Gastrocnemius medialis (tissue), 4 donors: ENCODE data around the gene KPNA5. TPM values are rescaled to one million over a fixed set of nuclear protein-coding genes. Genes with fewer than 3 reads are reported as not detected.

Experiments used
- ATAC-seq, 2 donors: fragments of 150-250 bp; one replicate each; pipeline ENCODE4 v1.9.1; 2016
- DNase-seq, 2 donors: peaks; one replicate each; pipeline ENCODE4 v3.0.0-alpha.2; 2019
- H3K27ac ChIP-seq, 4 donors: fragments of 200-600 bp; sonication (generic); 1 replicate in 1 of 4; 2 replicates in 3 of 4; pipeline ENCODE4 v1.5.1; 2016 to 2018; ENCODE audit warnings: mild to moderate bottlenecking in 2 of 4, moderate library complexity in 1 of 4
- H3K27me3 ChIP-seq, 3 donors: fragments of 200-600 bp; sonication (generic) in 2 of 3; 1 replicate in 1 of 3; 2 replicates in 2 of 3; pipeline versions ENCODE4 v1.5.1 to v1.6.0; 2016 to 2019; ENCODE audit warnings: mild to moderate bottlenecking in 1 of 3, moderate library complexity in 1 of 3
- H3K36me3 ChIP-seq, 2 donors: fragments of 200-600 bp; sonication (generic) in 1 of 2; one replicate each; pipeline ENCODE4 v1.5.1; 2017 to 2018
- H3K4me1 ChIP-seq, 2 donors: fragments of 200-600 bp; sonication (generic) in 1 of 2; one replicate each; pipeline ENCODE4 v1.5.1; 2016 to 2017; ENCODE audit warnings: mild to moderate bottlenecking in 2 of 2
- H3K4me3 ChIP-seq, 4 donors: fragments of 200-600 bp; sonication (generic) in 3 of 4; 1 replicate in 1 of 4; 2 replicates in 3 of 4; pipeline ENCODE4 v1.5.1; 2016 to 2019; ENCODE audit warnings: mild to moderate bottlenecking in 2 of 4
- H3K9me3 ChIP-seq, 3 donors: fragments of 200-600 bp; sonication (generic) in 2 of 3; 1 replicate in 1 of 3; 2 replicates in 2 of 3; pipeline ENCODE4 v1.5.1; 2016 to 2019
- CTCF ChIP-seq, 5 experiments: fragments of 450-650 bp in 3 of 5; fragments of 200-600 bp in 2 of 5; sonication (generic) in 2 of 5; IDR thresholded peaks in 4 of 5; conservative IDR thresholded peaks in 1 of 5; 1 replicate in 4 of 5; 2 replicates in 1 of 5; pipeline ENCODE4 v1.5.1; 2016 to 2019; ENCODE audit warnings: antibody characterized with exemption in 5 of 5, mild to moderate bottlenecking in 3 of 5, moderate library complexity in 3 of 5
- POLR2A ChIP-seq, 2 donors: fragments of 450-650 bp; IDR thresholded peaks; one replicate each; pipeline ENCODE4 v1.6.1; 2017; ENCODE audit warnings: antibody characterized with exemption in 2 of 2, mild to moderate bottlenecking in 2 of 2, moderate library complexity in 2 of 2
- in situ Hi-C, 4 donors: fragments of 200-750 bp; cut with MboI; loops; one replicate each; pipeline versions ENCODE4 v1.15.0 to v1.8.0; 2017; ENCODE audit warnings: low sequenced_read_pairs in 4 of 4
- intact Hi-C: fragments of 100-400 bp; cut with DNase I; formaldehyde crosslinking; loops from one replicate; pipeline ENCODE4 v1.15.1; 2023; ENCODE audit warnings: low total_unique reads
- total RNA-seq, 4 donors: library from RNA; depleted of rRNA; stranded (reverse); fragments of >200 nt; gene quantifications; one replicate each; pipeline versions ENCODE4 v1.1.0 to v1.2.3, GENCODE V29; 2016

KPNA5 gene
- total RNA-seq: 10 to 100 TPM in 3 of 4 donors, 1 to 10 TPM in 1; 7.2 to 14.8 (median 12.9) TPM

DNA sequence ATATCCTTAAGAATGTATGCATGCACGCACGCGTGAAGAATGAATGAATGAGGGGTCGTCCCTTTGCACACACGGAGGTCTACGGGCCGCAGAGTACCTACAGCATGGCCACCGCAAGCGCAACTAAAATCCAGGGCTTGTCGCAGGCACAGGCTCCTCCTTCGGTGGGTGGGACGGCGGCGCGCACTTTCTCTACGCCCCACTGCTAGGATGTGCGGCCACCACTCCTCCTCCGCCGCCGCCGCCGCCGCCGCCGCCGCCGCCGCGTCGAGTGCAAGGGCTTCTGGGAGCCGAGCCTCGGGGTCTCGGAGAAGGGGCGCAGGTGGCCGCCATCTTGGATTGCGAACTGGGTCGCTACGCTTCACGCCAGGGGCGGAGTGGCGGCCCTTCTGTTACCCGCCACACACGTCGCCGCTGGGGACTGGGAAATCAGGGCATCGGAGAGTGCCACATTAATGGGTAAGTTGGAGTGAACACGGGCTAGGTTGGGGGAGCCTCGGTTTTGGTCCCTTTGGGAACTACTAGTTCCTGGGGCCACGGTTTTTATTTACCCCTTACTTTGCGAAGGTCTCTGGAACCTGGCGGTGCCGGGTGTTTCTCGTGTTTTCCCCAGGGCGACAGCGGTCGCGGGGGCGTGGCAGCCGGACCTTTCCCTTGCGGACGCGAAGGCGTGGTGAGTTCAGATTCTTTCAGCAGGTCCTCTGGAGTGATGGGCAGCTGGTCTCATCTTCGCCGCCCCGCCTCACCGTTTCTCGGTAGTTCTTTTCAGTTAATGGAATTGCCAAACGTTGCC is at the start of gene KPNA5:
TSS of gene KPNA5 (plus strand) at position 332 of the 793 bp plus-strand sequence. CDS start at position 456, 124 bp downstream.
- TF ChIP-seq POLR2A (IDR thresholded peaks at IDR 0.05): peak; percentile 24 to 55
- peak in 2 of 5 experiments; percentile 13 to 20 for TF ChIP-seq CTCF (IDR thresholded peaks at IDR 0.05 in 4 of 5, conservative IDR thresholded peaks at IDR 0.05 in 1 of 5)
- Histone ChIP-seq H3K4me1 (peaks cover 10 to 17% of the 10 kb centered on the region in 2 donors), H3K9me3 (no peaks in the 10 kb centered on the region), H3K36me3 (no peaks in the 10 kb centered on the region), H3K27me3 (no peaks in the 10 kb centered on the region), H3K27ac (peak within 1 kb of the TSS; percentile 83 to 92 (median 87)), H3K4me3 (peak within 1 kb of the TSS; percentile 73 to 85 (median 82))
- in situ Hi-C loops (no loop called here), intact Hi-C loops (loop anchor here (5.0 kb wide), 1 partner anchor 109 kb away; the partner anchor contains the start of gene RWDD1)
- DNase-seq (peak; percentile 73 to 82), ATAC-seq (peak; percentile 88 to 91)

DNA sequence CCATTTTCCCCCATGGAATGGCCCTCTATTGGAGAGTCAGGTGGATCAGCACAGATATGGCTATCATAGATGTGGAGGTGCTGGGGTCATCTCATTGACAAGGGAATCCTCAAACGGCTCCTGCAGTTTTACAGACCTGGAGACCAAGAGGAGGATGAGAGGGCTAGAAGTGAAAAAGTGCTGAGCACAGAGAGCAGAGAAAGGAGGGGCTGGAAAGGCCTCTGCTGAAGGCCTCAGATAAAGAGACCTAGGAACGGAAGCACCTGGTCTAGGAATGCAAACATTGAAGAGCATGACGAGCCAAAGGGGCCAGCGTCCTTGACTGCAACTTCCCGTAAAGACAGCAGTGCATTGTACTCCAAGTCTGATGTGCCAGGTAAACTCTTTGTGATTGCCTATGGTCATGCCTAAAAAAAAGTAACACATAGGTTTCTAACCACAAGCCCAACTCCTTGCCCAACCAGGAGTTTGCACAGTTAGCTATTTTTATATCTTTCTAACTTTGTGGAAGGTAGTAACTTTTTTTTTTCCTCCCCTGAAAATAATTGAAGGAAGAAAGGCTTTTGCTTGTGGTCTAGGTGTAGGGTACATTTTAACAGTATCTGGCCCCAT is 49.5 kb upstream of the KPNA5 start:
- intact Hi-C loops (no loop called here), in situ Hi-C loops (no loop called here)
- TF ChIP-seq POLR2A (IDR thresholded peaks at IDR 0.05) (no peak), CTCF (IDR thresholded peaks at IDR 0.05 in 4 of 5, conservative IDR thresholded peaks at IDR 0.05 in 1 of 5) (no peak)

DNA sequence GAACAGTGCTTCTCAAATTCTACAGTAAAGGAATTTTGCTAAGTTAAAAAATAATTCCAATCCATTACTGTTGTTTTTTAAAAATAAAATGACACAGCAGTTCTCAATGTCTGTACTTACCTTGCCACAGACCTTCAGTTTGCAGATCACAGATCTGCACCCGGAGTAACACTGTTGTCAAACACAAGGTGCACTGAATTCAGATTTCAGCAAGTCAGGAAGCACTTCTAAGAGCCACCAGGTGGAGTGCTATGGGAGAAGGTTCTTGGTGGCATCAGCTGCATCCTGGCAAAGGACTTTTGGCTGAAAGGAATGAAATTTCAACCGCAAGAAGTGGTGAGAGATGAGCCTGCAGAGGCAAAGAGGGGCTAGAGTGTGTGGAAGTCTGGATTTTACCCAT is 47.3 kb upstream of the KPNA5 start:
- no peak overlapping the region for H3K4me3 ChIP-seq
- DNase-seq: no peak
- H3K36me3 ChIP-seq: peaks cover 0 to 7% of the 10 kb centered on the region in 2 donors
- no peak overlapping the region for H3K27ac ChIP-seq
- no peaks in the 10 kb centered on the region for H3K27me3 ChIP-seq
- no peak for ATAC-seq
- intact Hi-C loops (no loop called here), in situ Hi-C loops (no loop called here)
- H3K4me1 ChIP-seq: no peaks in the 10 kb centered on the region
- TF ChIP-seq POLR2A (IDR thresholded peaks at IDR 0.05) (no peak), CTCF (IDR thresholded peaks at IDR 0.05 in 4 of 5, conservative IDR thresholded peaks at IDR 0.05 in 1 of 5) (no peak)
- no peaks in the 10 kb centered on the region for H3K9me3 ChIP-seq

More for the DNA sequence above, 49.5 kb upstream of the KPNA5 start:
- no peaks in the 10 kb centered on the region for H3K27me3 ChIP-seq
- H3K4me3 ChIP-seq: no peak overlapping the region
- no peak overlapping the region for H3K27ac ChIP-seq
- no peak for ATAC-seq
- H3K4me1 ChIP-seq: no peaks in the 10 kb centered on the region
- no peaks in the 10 kb centered on the region for H3K9me3 ChIP-seq
- H3K36me3 ChIP-seq: peaks cover 0 to 7% of the 10 kb centered on the region in 2 donors
- DNase-seq: no peak

- intact Hi-C loops (loop anchor here (10.0 kb wide), 1 partner anchor 113 kb away; no protein-coding TSS in a partner anchor), in situ Hi-C loops (no loop called here)
- no peak for ATAC-seq
- no peak overlapping the region for H3K27ac ChIP-seq
- no peak for TF ChIP-seq CTCF (IDR thresholded peaks at IDR 0.05 in 4 of 5, conservative IDR thresholded peaks at IDR 0.05 in 1 of 5)
- TF ChIP-seq POLR2A (IDR thresholded peaks at IDR 0.05): no peak
- no peaks in the 10 kb centered on the region for H3K9me3 ChIP-seq
- no peaks in the 10 kb centered on the region for H3K4me1 ChIP-seq
- peaks cover 0 to 12% of the 10 kb centered on the region in 2 donors for H3K36me3 ChIP-seq
- H3K27me3 ChIP-seq: no peaks in the 10 kb centered on the region
- H3K4me3 ChIP-seq: no peak overlapping the region
- no peak for DNase-seq
Measured at GRCh38 chr6:116648156-116648555, 32.9 kb upstream of the KPNA5 start.
